C1 segment of cervical spinal cord (tissue), 14 donors: ENCODE results near the gene FRMD4B.

Source experiments
- DNase-seq, 14 donors: peaks; one replicate each; lab custom pipeline; 2025; lab: John Stamatoyannopoulos, UW

FRMD4B gene

DNA sequence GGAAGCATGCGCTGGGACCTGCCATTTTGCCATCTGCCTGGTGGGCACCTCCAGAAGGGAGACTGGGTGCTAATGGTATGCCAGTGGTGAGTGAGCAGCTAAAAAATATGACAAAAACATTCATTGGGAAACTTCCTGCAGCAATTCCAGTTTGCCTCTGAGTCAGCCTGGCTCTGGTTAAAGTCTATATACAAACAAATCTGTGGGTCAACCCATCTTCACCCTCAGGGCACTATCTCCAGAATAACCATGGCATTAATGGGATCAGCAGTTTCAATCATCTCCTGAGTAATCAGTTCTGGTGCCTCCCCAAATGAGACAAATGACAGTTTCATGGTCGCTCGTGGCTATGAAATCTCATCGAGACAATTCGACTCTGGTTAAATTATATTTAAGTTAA, 21.5 kb downstream of the FRMD4B start:
- no peak for DNase-seq

- no peak for DNase-seq
Measured at GRCh38 chr3:69360690-69361089, 25.2 kb downstream of the FRMD4B start.

DNA sequence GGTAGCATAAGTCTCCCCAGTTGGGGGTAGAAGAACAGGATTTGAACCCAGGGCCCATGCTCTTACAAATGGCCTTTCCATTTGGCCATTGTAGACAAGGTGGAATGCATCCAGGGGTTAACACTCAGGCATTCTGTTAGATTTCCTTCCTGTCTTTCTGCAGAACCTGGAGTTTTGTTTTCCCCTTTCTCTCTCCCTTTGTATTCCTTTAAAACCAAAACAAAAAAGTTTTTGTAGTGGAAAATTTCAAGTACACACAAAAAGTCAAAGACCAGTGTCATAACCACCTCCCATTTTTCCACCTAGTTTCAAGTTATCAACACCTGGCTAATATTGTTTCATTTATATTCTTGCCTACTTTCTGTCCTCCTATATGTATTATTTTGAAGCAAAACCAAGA, 26.0 kb downstream of the FRMD4B start:
- no peak for DNase-seq

- DNase-seq: no peak
Measured at GRCh38 chr3:69359339-69359893, 26.5 kb downstream of the FRMD4B start.

DNA sequence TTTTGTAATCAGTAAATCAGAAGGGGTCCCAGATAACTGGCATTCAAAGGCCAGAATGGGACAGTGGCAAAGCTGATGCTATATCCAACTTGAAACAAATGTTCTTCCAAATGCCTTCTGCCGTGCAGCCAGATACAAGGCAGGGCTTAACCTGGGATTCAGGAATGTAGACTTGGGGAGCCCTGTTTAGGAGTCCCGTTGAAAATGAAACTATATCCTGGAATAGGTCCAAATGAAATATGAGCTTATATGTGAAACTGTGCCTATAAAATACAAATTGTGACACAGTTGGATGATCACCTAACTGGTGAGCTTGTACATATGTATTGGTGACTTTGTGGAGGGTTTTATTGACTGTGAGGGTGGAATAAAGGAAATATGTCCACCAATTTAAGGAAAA, 28.7 kb downstream of the FRMD4B start:
- DNase-seq: no peak

GRCh38 chr3:69354948-69355347, 30.9 kb downstream of the FRMD4B start:
- no peak for DNase-seq

GRCh38 chr3:69353503-69353902, 32.4 kb downstream of the FRMD4B start:
- peak in 2 of 14 donors; percentile 7 to 14 for DNase-seq

DNA sequence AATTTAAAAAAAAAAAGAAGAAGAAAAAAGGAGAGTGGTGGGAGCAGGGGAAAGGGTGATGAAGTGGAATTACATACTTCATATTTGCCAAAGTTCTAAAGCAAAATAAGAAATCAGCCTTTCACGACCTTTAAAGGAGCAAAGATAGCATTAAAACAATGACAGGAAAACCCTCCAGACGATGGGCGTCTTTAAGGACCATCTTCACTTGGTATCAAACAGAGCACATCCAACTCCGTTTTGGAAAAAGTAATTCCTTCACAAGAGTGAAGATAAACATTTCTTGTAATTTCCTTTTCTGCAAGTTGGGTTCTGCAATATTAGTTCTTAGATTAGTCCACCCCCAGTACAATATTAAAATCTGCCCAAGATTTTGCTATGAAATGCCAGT, 32.8 kb downstream of the FRMD4B start:
- no peak for DNase-seq

GRCh38 chr3:69352305-69353087, 33.4 kb downstream of the FRMD4B start:
- DNase-seq: peak in 1 of 14 donors; percentile 4

DNA sequence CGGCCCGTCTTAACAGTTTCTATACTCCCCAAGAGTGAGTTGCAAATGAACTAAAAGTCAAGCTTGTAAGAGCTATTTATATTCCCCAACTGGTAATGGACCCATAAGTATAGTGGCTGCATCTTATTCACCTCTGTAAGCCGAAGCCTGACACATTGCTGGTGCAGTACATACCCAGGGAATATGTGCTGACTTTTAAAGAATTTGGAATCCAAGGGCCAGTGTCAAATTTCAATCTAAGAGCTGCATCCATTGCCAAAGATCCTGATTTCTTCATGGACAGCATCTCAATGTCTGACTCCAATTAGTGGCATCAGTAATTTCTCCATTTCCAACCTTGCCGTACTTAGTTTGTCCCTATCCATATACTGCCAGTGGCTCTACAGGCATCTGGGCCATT, 42.0 kb downstream of the FRMD4B start:
- DNase-seq: no peak

DNA sequence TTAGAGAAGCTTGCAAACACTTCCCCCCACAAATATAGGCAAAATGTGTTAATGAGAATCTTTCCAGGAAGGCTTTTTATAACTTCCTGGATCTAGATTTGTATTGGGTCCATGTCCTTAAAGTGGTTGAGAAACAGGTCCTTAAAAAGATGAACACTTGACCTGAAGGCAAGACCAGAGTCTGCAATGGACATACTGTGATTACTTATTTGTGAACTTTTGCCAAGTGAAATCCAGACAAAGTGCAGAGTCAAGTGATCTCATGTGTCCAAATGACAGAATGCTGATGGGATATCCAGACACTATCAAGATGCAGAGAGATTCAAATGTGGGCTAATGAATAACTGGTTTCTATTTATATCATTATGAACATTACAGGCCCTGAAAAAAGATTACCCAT, 43.8 kb downstream of the FRMD4B start:
- no peak for DNase-seq

DNA sequence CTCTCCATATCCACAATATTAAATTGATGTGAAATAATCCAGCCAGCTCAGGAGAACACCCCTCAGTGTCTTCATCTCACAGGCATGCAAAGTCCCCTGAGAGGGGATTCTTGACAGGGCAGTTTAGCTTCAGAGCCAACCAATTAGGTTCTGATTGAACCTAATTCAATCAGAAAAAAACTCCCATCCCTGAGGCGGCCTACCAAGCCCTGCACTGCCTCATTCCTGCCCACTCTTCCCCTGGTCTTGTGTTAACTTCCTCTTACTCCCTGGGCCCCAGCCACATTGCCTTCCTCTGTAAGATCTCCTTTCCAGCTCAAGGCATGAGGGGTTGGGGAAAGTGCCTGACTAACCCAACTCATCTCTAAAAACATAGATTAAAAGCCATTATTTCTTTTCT, 46.1 kb downstream of the FRMD4B start:
- DNase-seq: peak in 1 of 14 donors; percentile 5

DNA sequence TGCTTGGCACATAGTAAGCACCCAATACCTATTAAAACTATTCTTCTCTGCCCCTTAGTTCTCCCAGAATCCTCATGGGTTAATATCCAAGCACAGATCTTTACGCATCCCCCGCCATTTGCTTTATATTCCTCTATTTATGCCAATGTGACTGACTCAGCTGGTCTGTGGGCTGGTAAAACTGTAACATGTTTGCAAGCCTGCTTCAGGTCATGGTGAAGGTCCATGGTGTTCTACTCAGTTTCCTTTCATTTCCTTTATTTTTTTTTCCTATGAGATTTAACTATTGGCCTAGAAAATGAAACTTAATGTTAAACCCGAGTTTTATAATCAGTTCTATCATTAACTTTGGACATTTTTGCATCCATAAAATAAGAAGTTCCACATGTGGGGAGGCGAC, 47.0 kb downstream of the FRMD4B start:
- no peak for DNase-seq

GRCh38 chr3:69332934-69333333, 53.0 kb downstream of the FRMD4B start:
- DNase-seq: no peak

GRCh38 chr3:69330891-69331400, 54.9 kb downstream of the FRMD4B start:
- DNase-seq: no peak

GRCh38 chr3:69329892-69330291, 56.0 kb downstream of the FRMD4B start:
- no peak for DNase-seq

- no peak for DNase-seq
Measured at GRCh38 chr3:69328963-69329302, 57.0 kb downstream of the FRMD4B start.

DNA sequence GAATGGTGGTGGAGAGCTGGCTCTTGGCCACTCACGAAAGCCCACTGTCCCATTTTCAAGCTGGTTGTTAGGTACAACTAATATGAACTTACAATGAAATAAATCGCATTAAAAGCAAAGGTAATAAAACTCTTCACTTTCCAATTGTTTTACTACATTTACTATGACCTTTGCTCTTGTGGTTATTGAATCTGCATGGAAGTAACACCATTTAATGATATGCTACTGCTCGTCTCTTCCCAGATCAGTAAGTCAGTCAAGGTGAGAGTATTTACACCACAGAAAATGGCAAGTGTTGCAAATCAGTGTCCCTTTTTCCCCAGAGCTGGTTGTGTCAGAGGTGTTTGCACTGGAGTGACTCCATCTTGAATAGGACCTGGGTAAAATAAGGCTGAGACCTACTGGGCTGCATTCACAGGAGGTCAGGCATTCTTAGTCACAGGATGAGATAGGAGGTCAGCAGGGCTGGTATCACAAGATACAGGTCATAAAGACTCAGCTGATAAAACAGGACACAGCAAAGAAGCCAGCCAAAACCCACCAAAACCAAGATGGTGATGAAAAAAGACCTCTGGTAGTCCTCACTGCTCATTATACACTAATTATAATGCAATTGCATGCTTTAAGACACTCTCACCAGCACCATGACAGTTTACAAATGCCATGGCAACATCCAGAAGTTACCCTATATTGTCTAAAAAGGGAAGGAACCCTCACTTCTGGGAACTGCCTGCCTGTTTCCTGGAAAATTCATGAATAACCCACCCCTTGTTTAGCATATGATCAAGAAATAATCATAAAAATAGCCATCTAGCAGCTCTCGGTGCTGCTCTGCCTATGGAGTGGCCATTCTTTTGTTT, 57.6 kb downstream of the FRMD4B start:
- DNase-seq: no peak

GRCh38 chr3:69326855-69327300, 59.0 kb downstream of the FRMD4B start:
- DNase-seq: no peak

DNA sequence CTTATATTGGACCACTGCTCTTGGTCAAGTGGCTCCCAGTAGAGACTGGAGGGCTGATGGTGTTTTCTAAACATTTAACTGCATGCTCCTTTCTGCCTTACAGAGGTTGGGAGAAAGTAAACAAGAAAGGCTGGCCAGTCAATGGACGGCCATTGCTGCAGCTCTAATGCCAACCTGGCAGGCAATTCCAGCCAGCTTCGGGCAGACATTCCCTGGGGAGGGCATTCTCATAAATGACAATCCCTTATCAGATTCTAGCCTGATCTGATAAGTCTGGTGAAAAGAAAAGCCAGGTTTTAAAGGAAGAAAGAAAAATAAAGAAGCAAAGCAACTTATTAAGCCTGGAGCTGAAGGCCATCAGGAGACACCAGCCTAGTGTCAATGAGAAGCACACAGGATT, 60.7 kb downstream of the FRMD4B start:
- peak in 1 of 14 donors; percentile 7 for DNase-seq

GRCh38 chr3:69324362-69325025, 61.4 kb downstream of the FRMD4B start:
- DNase-seq: peak in 3 of 14 donors; percentile 12 to 30 (median 25)

DNA sequence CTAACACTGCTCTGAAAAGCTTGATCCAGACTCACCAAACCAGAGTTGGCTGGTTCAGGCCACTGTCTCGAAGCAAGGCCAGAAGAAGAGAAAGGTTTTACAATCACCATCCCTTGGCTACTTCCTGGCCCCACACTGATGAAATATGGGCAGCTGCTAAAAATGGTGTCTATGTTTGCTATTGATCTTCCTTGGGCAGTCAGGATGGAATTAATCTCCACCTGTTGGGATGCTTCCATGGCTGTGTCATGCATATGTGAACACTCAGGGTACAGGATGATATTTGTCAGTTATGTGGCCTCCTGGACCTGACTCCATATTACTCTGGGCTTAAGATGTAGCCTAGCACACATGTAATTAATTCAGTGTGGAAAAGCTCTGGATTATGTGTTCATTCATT, 61.9 kb downstream of the FRMD4B start:
- no peak for DNase-seq
